Neutrophil (primary cell): Measurements from ENCODE around the gene MLH3.

ENCODE experiments used
- H3K27ac ChIP-seq: fragments of 200-600 bp; sonication (generic); 2 replicates; pipeline ENCODE4 v1.5.1; 2016; ENCODE audit warnings: mild to moderate bottlenecking, moderate library complexity
- H3K27me3 ChIP-seq: fragments of 200-600 bp; sonication (generic); 2 replicates; pipeline ENCODE4 v1.6.0; 2016; ENCODE audit warnings: mild to moderate bottlenecking
- H3K36me3 ChIP-seq: fragments of 200-600 bp; sonication (generic); 2 replicates; pipeline ENCODE4 v1.5.1; 2017
- H3K4me1 ChIP-seq, 2 experiments: fragments of 200-600 bp in 1 of 2; sonication (generic) in 1 of 2; 1 replicate in 1 of 2; 2 replicates in 1 of 2; pipeline versions ENCODE4 v1.5.1 to v1.6.1; 2013 to 2016; ENCODE audit warnings: low read depth in 1 of 2, low read length in 1 of 2, mild to moderate bottlenecking in 1 of 2, moderate library complexity in 1 of 2; ENCODE audit not compliant: control insufficient read depth in 1 of 2, insufficient read depth in 1 of 2
- H3K4me3 ChIP-seq, 2 experiments: fragments of 200-600 bp in 1 of 2; sonication (generic) in 1 of 2; 1 replicate in 1 of 2; 2 replicates in 1 of 2; pipeline ENCODE4 v1.5.1; 2013 to 2016; ENCODE audit warnings: low read depth in 1 of 2, low read length in 1 of 2, mild to moderate bottlenecking in 1 of 2, moderate library complexity in 1 of 2
- H3K9me3 ChIP-seq: fragments of 200-600 bp; sonication (generic); 2 replicates; pipeline ENCODE4 v1.5.1; 2016
- CTCF ChIP-seq: fragments of 200-600 bp; sonication (generic); IDR thresholded peaks from 2 replicates; pipeline ENCODE4 v1.5.1; 2016; ENCODE audit warnings: antibody characterized with exemption

The MLH3 gene

GRCh38 chr14:74980731-74981461 is 70.4 kb downstream of the MLH3 start:
- H3K9me3 ChIP-seq: no peaks in the 10 kb centered on the region
- H3K4me3 ChIP-seq: no peak overlapping the region
- H3K27me3 ChIP-seq: no peaks in the 10 kb centered on the region
- peaks cover 0 to 13% of the 10 kb centered on the region in 2 experiments for H3K4me1 ChIP-seq
- no peak overlapping the region for H3K27ac ChIP-seq
- TF ChIP-seq CTCF: no peak
- no peaks in the 10 kb centered on the region for H3K36me3 ChIP-seq

- no peak for TF ChIP-seq CTCF
- Histone ChIP-seq H3K9me3 (no peaks in the 10 kb centered on the region), H3K36me3 (no peaks in the 10 kb centered on the region), H3K27ac (no peak overlapping the region), H3K4me1 (peaks cover 0 to 13% of the 10 kb centered on the region in 2 experiments), H3K4me3 (no peak overlapping the region), H3K27me3 (no peaks in the 10 kb centered on the region)
Observed at GRCh38 chr14:74980398-74980730, 70.9 kb downstream of the MLH3 start.

GRCh38 chr14:74979442-74980397 is 71.5 kb downstream of the MLH3 start:
- TF ChIP-seq CTCF: no peak
- Histone ChIP-seq H3K9me3 (no peaks in the 10 kb centered on the region), H3K27me3 (no peaks in the 10 kb centered on the region), H3K36me3 (no peaks in the 10 kb centered on the region), H3K4me1 (peaks cover 0 to 13% of the 10 kb centered on the region in 2 experiments), H3K27ac (no peak overlapping the region), H3K4me3 (no peak overlapping the region)

GRCh38 chr14:74979029-74979428 is 72.2 kb downstream of the MLH3 start:
- H3K36me3 ChIP-seq: no peaks in the 10 kb centered on the region
- TF ChIP-seq CTCF: no peak
- no peak overlapping the region for H3K27ac ChIP-seq
- H3K9me3 ChIP-seq: no peaks in the 10 kb centered on the region
- peaks cover 0 to 13% of the 10 kb centered on the region in 2 experiments for H3K4me1 ChIP-seq
- H3K27me3 ChIP-seq: no peaks in the 10 kb centered on the region
- H3K4me3 ChIP-seq: no peak overlapping the region

- H3K27ac ChIP-seq: no peak overlapping the region
- no peaks in the 10 kb centered on the region for H3K9me3 ChIP-seq
- no peaks in the 10 kb centered on the region for H3K27me3 ChIP-seq
- no peak overlapping the region for H3K4me3 ChIP-seq
- no peak for TF ChIP-seq CTCF
- H3K36me3 ChIP-seq: no peaks in the 10 kb centered on the region
- peaks cover 0 to 9% of the 10 kb centered on the region in 2 experiments for H3K4me1 ChIP-seq
Observed at GRCh38 chr14:74978416-74978947, 72.8 kb downstream of the MLH3 start.
